Breast epithelium (tissue), 3 donors: ENCODE data around the gene GCFC2.

ENCODE experiments used
- CTCF ChIP-seq, 3 donors: fragments of 450-650 bp; IDR thresholded peaks; one replicate each; pipeline ENCODE4 v1.5.1; 2016 to 2017; ENCODE audit warnings: antibody characterized with exemption in 3 of 3, mild to moderate bottlenecking in 3 of 3, moderate library complexity in 3 of 3
- POLR2A ChIP-seq: fragments of 450-650 bp; IDR thresholded peaks from one replicate; pipeline ENCODE4 v1.6.1; 2016; ENCODE audit warnings: antibody characterized with exemption, mild to moderate bottlenecking, moderate library complexity
- POLR2AphosphoS5 ChIP-seq, 3 donors: sonication (generic); formaldehyde crosslinking; IDR thresholded peaks; one replicate each; pipeline ENCODE4 v1.6.1; 2017; ENCODE audit warnings: antibody characterized with exemption in 3 of 3

- no peak for TF ChIP-seq POLR2A
- no peak for TF ChIP-seq CTCF (IDR thresholded peaks at IDR 0.05)
- no peak for TF ChIP-seq POLR2AphosphoS5 (IDR thresholded peaks at IDR 0.05)
Measured at GRCh38 chr2:75616406-75616805, 94.3 kb downstream of the GCFC2 start.
